Ovary (tissue), 3 donors: ENCODE measurements around the gene SP140.

Experiments
- CTCF ChIP-seq, 3 donors: fragments of 450-650 bp in 2 of 3; fragments of 200-600 bp in 1 of 3; IDR thresholded peaks; one replicate each; pipeline versions ENCODE4 v1.5.1 to v1.8.0; 2016 to 2022; ENCODE audit warnings: antibody characterized with exemption in 3 of 3, mild to moderate bottlenecking in 1 of 3
- EP300 ChIP-seq: sonication (generic); formaldehyde crosslinking; IDR thresholded peaks from one replicate; pipeline ENCODE4 v1.6.1; 2017; ENCODE audit warnings: antibody characterized with exemption
- POLR2A ChIP-seq: fragments of 450-650 bp; IDR thresholded peaks from one replicate; pipeline ENCODE4 v1.6.1; 2017; ENCODE audit warnings: antibody characterized with exemption, mild to moderate bottlenecking, moderate library complexity
- donor health status: DM: no; HTN: no; CAD: no.

DNA sequence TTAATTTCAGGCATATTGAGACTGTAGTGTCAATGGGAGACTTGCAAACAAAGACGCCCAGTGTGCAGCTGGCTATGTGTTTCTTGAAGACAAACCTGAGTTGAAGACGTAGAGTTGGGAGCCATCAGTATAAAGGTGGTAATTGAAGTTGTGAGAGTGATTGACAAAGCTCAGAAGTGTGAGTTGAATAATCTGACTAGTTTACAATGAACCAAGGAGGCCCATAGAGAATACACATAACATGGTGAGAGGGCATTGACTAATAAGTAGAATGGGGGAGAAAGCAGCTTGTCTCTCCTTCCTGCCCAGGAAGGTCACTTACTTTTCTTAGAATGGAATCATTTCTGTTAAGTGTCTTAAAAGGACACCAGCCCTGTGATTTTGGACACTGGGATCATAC is 19.8 kb upstream of the SP140 start:
- TF ChIP-seq POLR2A (no peak), CTCF (IDR thresholded peaks at IDR 0.05) (no peak), EP300 (no peak)
